GM19351 (cell line): Measurements from ENCODE around the gene NUP153.
"Not testable (repeated sequence)": the region's sequence is repeated elsewhere in the genome, so short reads cannot be mapped to it uniquely, and the experiment has no call there.

ENCODE experiments used
- ATAC-seq: cut with Tn5 transposase; IDR thresholded peaks from one replicate; pipeline ENCODE4 v1.9.1; 2021; ENCODE audit warnings: mild to moderate bottlenecking, moderate library complexity; ENCODE audit not compliant: unreplicated experiment

Gene NUP153

DNA sequence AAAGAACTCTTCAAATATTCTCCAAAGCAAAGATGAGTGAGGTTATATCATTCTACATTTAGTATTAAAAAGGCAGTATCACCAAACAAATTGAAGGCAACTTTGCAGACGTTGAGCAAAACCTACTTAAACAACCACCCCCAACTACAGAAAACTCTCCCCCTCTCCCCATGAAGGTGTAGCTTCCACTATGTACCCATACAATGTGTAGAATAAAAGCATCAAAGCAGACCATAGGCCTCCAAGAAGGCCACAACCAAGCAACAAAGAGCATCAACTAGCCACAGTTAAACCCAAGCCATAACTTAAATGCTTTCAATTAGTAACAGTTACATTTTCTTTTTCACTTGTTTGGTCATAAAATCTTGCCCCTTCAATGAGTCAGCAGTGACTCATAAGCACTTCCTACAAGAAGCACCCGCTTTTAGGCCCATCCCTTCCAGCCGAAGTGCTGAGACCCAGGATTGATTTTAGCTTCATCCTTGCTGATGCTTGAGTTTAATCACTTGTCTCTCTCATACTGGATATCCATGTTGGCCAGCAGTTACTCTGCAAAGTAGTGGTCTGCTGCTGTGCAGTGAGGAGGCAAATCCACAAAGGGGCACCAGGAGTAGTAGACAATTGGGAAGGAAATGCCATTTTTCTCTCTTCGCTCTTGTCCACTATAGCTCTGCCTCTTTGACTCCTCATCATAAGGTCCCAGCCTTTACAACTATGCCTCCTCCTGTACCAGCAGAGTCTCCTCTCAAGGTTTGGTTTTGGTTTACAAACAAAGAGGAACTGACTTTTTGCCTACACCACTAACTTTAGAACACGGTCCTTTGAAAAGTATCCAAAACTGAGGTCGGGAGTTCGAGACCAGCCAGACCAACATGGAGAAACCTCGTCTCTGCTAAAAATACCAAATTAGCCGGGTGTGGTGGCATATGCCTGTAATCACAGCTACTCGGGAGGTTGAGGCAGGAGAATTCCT, 8.4 kb upstream of the NUP153 start:
- ATAC-seq = peak; percentile 94

- ATAC-seq = no peak
These were observed 7.5 kb upstream of the NUP153 start for GRCh38 chr6:17714177-17714576.

DNA sequence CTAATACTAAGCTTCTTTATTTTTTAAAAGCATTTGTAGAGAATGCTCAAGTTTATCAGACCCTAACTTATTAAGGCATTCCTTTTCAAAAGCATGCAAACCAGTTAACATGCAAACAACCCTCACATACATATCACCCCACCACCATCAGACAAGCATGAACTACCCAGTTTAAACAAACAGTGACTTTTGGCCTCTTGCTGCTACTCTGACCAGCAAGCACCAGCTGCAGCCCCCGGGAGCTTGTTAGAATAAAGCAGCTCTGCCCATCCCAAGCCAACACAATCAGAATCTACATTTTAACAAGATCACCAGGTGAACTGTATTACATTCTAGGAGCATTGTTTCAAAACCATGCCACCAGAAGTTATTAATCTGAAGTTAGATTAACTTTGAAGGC, 5.9 kb upstream of the NUP153 start:
- no peak for ATAC-seq

- no peak for ATAC-seq
These were observed 3.6 kb upstream of the NUP153 start for GRCh38 chr6:17710331-17710730.

DNA sequence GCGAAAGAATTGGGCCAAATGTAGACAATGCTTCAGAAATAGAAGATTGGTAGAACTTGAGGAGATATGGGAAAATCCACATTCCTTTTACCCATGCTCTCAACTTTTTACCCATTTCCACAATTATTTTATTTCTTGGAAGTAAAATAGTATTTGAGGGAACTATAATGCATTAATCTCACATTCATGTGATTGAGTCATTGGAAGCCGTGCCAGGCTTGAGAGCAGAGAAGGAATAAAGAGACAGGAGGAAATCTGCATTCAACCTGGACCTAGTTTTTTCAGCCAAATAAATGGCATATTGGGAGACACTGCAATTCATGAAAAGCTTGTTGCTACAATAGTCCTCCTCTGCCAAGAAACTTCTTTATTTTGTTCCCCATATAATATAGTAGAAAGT, 2.8 kb upstream of the NUP153 start:
- ATAC-seq = no peak

- not testable (repeated sequence) for ATAC-seq
These were observed 1.3 kb upstream of the NUP153 start for GRCh38 chr6:17708035-17708434.

DNA sequence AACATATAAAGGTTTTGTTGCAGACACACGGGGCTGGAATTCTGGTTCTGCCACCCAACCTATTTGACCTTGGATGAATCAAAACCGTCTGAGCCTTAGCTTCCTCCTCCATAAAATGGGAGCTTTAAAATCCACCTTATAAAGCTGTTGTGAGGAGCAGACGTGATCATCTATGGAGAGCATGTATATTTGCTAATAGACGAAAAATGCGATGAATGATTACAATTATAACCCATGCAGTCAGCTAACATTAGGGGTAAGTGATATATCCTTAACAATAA, 586 bp upstream of the NUP153 start:
- no peak for ATAC-seq

GRCh38 chr6:17705778-17706579, 746 bp downstream of the NUP153 start:
- ATAC-seq = peak; percentile 60

GRCh38 chr6:17705428-17705777, 1.3 kb downstream of the NUP153 start:
- ATAC-seq = no peak

- no peak for ATAC-seq
These were observed 3.5 kb downstream of the NUP153 start for GRCh38 chr6:17703256-17703694.

DNA sequence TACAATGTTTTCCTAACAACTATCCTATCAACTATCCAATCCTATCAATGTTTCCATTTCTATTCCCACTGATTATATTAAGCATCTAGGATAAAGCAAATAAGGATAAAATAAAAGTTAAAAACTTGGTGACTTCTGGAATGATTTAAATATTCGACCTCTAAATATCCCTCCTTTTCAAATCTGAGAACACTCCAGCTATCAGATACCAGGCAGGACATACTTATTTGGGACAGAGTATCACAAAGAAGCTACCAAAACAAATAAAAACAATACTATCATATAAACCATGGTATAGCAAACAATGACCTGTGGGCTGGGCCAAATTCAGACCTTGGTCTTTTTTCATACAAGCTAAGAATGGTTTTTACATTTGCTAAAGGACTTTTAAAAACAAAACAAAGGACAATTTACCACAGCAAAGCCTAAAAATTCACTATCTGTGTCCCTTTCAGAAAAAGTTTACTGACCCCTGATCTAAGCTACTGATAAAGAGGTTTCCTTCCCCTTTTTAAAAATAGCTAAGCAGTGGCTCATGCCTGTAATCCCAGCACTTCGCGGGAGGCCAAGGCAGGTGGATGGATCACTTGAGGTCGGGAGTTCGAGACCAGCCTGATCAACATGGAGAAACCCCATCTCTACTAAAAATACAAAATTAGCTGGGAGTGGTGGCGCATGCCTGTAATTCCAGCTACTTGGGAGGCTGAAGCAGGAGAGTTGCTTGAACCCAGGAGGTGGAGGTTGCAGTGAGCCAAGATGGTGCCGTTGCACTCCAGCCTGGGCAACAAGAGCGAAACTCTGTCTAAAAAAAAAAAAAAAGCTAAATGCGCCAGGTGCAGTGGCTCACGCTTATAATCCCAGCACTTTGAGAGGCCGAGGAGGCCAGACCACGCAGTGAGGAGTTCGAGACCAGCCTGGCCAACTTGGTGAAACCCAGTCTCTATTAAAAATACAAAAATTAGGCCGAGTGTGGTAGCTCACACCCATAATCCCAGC, 6.0 kb downstream of the NUP153 start:
- ATAC-seq = no peak

GRCh38 chr6:17691925-17692538, 14.7 kb downstream of the NUP153 start:
- no peak for ATAC-seq

DNA sequence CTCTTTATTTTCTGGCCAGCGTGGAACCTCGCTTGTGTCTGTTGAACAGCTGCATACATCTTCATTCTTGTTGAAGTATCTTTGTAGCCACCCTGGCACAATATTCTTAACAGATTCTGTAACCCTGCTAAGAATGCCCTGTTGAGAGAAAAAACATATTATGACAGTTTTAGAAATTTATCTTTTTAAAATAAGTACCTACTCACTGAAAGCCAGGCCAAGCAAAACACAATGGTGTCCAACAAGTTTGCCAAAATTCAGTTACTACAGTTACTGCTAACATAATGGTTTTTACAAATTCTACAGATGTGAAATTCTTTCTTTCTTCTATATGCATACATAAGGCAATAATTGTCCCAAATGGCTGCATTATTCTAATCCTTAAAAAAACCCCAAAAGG, 18.2 kb downstream of the NUP153 start:
- ATAC-seq = no peak

DNA sequence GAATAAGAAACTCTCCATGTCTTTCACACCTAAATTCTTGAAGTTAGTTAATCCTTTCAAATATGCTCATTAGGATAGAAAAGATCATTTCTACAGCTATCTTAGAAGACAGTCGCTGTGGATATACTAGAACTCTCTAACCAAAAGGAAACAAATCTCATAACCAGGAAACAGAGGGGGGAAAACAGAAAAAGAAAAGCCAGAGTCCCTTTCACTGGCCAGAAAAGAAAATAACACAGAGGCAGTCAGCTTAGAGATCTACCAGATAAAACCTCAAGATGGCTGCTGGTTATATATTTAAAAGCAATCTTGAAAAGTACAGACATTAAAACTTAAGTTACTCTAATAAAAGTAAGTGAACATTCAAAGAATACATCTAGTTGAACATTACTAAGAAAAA, 19.6 kb downstream of the NUP153 start:
- ATAC-seq = no peak

- ATAC-seq = no peak
These were observed 22.6 kb downstream of the NUP153 start for GRCh38 chr6:17684134-17684533.

DNA sequence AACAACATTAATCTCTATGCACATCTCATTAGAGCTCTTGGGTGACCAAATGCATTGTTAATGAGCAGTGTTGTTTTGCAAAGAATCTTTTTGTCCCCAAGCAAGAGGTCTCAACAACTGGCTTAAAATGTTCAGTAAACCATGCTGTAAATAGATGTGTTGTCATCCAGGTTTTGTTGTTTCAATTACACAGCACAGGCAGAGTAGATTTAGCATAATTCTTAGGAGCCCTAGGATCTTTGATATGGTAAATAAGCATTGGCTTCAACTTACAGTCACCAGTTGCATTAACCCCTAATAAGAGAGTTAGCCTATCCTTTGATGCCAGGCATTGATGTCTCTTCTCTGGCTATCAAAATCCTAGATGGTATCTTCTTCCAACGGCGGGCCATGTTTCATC, 23.3 kb downstream of the NUP153 start:
- no peak for ATAC-seq

DNA sequence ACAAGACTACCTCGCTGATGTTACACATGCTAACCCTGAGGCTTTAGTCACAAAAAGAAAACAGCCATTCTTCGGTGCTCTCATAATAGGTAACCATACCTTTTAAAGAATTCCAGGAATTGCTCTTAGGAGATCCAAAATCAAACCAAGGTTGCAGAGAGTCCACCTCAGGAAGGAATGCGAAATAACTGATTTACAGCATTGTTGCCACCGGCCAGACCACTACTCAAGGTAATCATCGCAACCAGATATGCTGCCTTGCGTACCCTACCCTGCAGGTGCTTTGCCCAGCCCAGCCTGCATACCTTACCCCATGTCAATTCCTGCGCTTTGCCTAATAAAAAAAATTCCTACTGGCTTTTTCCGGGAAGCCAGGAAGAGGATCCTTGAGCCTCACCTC, 27.0 kb downstream of the NUP153 start:
- ATAC-seq = no peak

DNA sequence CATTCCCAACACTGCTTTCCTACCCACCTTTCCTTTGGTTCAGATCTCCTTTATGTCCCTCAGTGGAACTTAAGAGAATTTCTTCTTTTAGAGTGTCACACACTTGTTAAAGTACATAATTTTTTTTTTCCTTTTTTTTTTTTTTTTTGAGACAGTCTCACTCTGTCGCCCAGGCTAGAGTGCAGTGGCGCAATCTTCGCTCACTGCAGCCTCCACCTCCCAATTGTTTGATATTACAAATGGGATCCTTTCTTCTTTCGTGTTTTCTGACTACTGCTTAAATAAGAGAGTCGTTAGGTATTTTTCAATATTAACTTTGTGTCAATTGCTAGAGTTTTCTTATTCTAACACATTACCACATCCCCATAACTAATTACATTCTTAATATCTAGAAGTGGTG, 29.1 kb downstream of the NUP153 start:
- ATAC-seq = no peak

DNA sequence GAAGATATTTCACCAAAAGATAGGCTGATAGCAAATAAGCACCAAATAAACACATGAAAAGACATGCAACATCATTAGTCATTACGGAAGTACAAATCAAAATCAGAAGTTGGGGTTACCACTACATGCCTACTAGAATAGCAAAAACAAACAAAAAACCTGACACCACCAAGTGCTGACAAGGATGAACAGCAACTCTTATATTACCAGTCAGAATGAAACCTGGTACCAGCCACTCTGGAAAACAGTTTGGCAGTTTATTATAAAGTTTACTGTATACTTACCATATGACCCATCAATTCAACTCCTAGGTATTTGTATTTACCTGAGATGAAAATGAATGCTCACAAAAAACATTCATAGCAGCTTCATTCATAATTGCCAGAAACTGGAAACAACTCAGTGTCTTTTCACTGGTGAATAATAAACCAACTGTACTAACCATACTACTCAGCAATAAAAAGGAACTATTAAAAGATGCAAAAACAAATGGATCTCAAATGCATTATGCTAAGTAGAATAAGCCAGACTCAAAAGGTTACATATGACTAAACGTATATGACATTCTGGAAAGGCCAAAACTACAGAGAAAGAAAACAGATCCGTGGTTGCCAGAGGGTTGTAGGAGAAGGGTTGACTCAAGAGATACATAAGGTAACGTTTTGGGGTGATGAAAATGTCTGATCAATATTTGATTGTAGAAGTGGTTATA, 33.0 kb downstream of the NUP153 start:
- ATAC-seq = peak; percentile 60
